Mucosa of rectum (tissue), 2 donors: ENCODE measurements around the gene DGKH.
"Not testable (repeated sequence)": the region's sequence is repeated elsewhere in the genome, so short reads cannot be mapped to it uniquely, and the experiment has no call there.

ENCODE experiments used
- H3K27ac ChIP-seq, 2 donors: one replicate each; pipeline ENCODE4 v1.7.0; 2013; ENCODE audit warnings: inconsistent platforms in 2 of 2, low read depth in 2 of 2, low read length in 2 of 2
- H3K27me3 ChIP-seq, 2 donors: one replicate each; pipeline ENCODE4 v1.7.0; 2013; ENCODE audit warnings: low read length in 2 of 2; ENCODE audit not compliant: control insufficient read depth in 2 of 2, insufficient read depth in 2 of 2
- H3K36me3 ChIP-seq, 2 donors: one replicate each; pipeline ENCODE4 v1.7.0; 2013; ENCODE audit warnings: low read length in 2 of 2; ENCODE audit not compliant: control insufficient read depth in 2 of 2, insufficient read depth in 2 of 2
- H3K4me1 ChIP-seq, 2 donors: one replicate each; pipeline ENCODE4 v1.7.0; 2013; ENCODE audit warnings: low read length in 2 of 2, mild to moderate bottlenecking in 1 of 2; ENCODE audit not compliant: control insufficient read depth in 2 of 2, insufficient read depth in 2 of 2
- H3K4me3 ChIP-seq, 2 donors: one replicate each; pipeline ENCODE4 v1.7.0; 2013; ENCODE audit warnings: low read length in 2 of 2
- H3K9ac ChIP-seq, 2 donors: one replicate each; pipeline ENCODE4 v1.7.0; 2013; ENCODE audit warnings: low read length in 2 of 2, low read depth in 1 of 2, mild to moderate bottlenecking in 1 of 2
- H3K9me3 ChIP-seq, 2 donors: one replicate each; pipeline ENCODE4 v1.7.0; 2013; ENCODE audit warnings: low read length in 2 of 2; ENCODE audit not compliant: control insufficient read depth in 2 of 2
- donor health status: healthy.
- donor health status: Normal muscosa, but diverticular disease.

DGKH gene

DNA sequence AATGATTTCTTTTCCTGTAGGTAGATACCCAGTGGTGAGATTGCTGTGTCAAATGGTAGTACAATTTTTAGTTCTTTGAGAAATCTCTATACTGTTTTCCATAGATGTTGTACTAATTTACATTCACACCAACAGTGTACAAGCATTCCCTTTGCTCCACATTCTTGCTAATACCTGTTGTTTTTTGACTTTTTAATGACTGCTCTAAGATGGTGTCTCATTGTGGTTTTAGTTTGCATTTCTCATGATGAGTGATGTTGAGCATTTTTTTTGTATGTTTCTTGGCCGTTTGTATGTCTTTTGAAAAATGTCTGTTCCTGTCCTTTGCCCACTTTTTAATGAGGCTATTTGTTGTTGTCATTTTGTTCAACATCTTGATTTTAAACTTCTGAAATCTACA, 103.3 kb downstream of the DGKH start:
- Histone ChIP-seq H3K4me3 (no peak overlapping the region), H3K4me1 (no peaks in the 10 kb centered on the region), H3K9me3 (no peaks in the 10 kb centered on the region), H3K36me3 (peaks cover 7 to 9% of the 10 kb centered on the region in 2 donors), H3K27me3 (no peaks in the 10 kb centered on the region), H3K27ac (no peak overlapping the region), H3K9ac (no peak overlapping the region)

DNA sequence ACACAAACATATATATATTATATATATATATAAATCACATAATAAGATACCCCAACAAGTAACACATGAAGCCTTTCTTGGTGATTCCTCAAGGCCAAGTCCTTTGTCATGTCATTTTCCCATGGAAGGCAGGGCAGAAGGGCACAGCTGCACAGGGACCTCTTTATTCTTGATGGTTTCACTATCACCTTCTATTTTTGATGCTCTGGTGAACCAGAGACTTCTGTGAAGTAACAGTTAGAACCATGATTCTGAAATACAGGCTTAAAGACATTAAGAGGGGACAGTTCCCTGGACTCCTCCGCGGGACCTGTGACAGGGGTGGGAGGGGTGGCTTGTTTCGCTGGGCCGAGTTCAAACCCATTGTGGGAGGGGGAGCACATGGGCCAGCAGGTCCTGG, 104.0 kb downstream of the DGKH start:
- Histone ChIP-seq H3K9me3 (no peaks in the 10 kb centered on the region), H3K9ac (no peak overlapping the region), H3K27me3 (no peaks in the 10 kb centered on the region), H3K4me3 (no peak overlapping the region), H3K36me3 (peaks cover 7 to 12% of the 10 kb centered on the region in 2 donors), H3K27ac (no peak overlapping the region), H3K4me1 (no peaks in the 10 kb centered on the region)

DNA sequence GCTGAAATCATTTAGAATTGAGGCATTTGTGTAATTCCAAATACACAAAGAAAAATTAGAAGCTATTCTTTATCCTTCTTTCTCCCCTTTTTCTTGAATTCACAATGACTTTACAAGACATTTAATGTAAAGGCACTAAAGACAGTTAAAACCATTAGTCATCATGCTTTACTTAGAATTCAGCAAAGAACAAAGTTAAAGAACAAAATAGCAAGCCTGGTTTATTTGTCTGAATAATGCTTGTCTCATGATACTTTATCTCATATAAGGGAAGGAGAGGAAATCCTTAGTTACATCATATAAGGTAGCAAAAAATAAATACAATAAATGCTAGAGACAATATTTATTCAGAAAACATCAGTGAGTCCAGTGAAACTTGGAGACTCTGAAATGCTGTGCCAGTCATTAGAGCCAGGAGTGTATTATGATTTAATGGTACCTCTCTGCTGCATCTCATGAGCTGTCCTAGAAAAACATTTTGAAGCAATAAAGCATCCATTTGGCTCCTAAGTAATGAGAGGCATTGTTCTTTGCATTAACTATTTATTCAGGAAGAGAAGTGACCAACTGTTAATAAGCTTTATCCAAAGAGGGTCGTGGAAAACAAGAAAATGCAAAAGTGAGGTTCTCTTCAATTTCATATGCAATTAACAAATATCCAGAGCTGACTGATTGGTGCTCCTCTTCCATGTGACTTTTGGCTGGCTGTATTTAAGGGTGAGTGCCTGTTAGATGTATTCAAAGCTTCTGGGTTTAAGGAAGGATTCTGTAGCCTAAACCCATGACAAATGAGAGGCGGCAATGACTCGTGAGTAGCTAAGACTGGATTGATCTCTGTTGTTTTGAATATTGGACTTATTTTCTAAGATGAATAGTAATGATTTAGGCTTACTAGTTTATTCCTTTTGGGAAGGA, 105.0 kb downstream of the DGKH start:
- Histone ChIP-seq H3K27ac (no peak overlapping the region), H3K9me3 (no peaks in the 10 kb centered on the region), H3K4me3 (no peak overlapping the region), H3K27me3 (no peaks in the 10 kb centered on the region), H3K4me1 (no peaks in the 10 kb centered on the region), H3K9ac (no peak overlapping the region), H3K36me3 (peaks cover 10 to 12% of the 10 kb centered on the region in 2 donors)

DNA sequence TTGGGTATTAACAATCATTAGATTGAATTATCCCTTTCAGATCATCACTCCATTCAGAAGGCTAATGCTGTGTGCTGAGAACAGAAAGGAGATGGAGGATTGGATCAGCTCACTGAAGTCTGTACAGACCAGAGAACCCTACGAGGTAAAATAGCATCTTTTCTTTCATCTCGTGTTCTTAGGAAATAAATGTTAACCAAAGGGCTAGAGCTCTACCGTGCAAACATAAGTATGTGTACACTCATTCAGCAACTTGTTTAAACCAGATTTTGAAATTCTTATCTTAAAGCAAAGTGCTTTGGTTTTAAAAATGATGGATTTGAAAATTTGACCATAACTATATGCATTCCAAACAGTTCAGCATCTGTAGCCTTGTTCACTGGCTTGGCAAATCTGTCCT, 106.8 kb downstream of the DGKH start:
- no peaks in the 10 kb centered on the region for H3K27me3 ChIP-seq
- H3K4me3 ChIP-seq = no peak overlapping the region
- no peaks in the 10 kb centered on the region for H3K4me1 ChIP-seq
- no peak overlapping the region for H3K27ac ChIP-seq
- H3K9ac ChIP-seq = no peak overlapping the region
- H3K9me3 ChIP-seq = no peaks in the 10 kb centered on the region
- H3K36me3 ChIP-seq = peaks cover 21% of the 10 kb centered on the region in 2 donors

GRCh38 chr13:42163338-42163737, 114.9 kb downstream of the DGKH start:
- H3K9ac ChIP-seq, H3K27ac ChIP-seq, H3K27me3 ChIP-seq, H3K9me3 ChIP-seq, H3K4me3 ChIP-seq, H3K4me1 ChIP-seq: not testable (repeated sequence)
- peaks cover 27 to 29% of the 10 kb centered on the region in 2 donors for H3K36me3 ChIP-seq

- H3K27ac ChIP-seq, H3K9ac ChIP-seq, H3K4me1 ChIP-seq, H3K9me3 ChIP-seq, H3K27me3 ChIP-seq, H3K4me3 ChIP-seq: not testable (repeated sequence)
- H3K36me3 ChIP-seq = peaks cover 27 to 30% of the 10 kb centered on the region in 2 donors
Observed at GRCh38 chr13:42163910-42164309, 115.5 kb downstream of the DGKH start.

GRCh38 chr13:42164557-42165125, 116.2 kb downstream of the DGKH start:
- Histone ChIP-seq H3K36me3 (peaks cover 25 to 35% of the 10 kb centered on the region in 2 donors), H3K9me3 (no peaks in the 10 kb centered on the region), H3K27me3 (no peaks in the 10 kb centered on the region), H3K27ac (no peak overlapping the region), H3K4me3 (no peak overlapping the region), H3K4me1 (no peaks in the 10 kb centered on the region), H3K9ac (no peak overlapping the region)

DNA sequence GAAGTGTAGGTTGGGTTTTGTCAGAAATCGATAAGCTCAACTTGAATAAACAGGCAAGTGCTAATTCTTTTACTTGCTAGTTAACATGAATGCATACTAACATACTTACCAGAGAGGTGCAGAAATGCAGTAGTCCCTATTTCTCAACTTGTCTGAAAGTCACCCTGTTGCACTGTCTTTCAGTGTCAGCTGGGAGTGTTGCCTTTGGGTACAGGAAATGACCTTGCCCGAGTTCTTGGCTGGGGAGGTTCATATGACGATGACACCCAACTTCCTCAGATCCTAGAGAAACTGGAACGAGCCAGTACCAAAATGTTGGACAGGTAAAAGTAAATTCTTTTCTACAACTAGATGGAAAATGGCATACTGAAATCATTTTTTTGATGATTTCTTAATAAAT, 120.0 kb downstream of the DGKH start:
- H3K9me3 ChIP-seq = no peaks in the 10 kb centered on the region
- no peak overlapping the region for H3K4me3 ChIP-seq
- no peak overlapping the region for H3K9ac ChIP-seq
- H3K27me3 ChIP-seq = no peaks in the 10 kb centered on the region
- peaks cover 19 to 25% of the 10 kb centered on the region in 2 donors for H3K36me3 ChIP-seq
- no peaks in the 10 kb centered on the region for H3K4me1 ChIP-seq
- H3K27ac ChIP-seq = no peak overlapping the region

- Histone ChIP-seq H3K9me3 (no peaks in the 10 kb centered on the region), H3K9ac (no peak overlapping the region), H3K4me3 (no peak overlapping the region), H3K27ac (no peak overlapping the region), H3K27me3 (no peaks in the 10 kb centered on the region), H3K36me3 (peaks cover 22 to 33% of the 10 kb centered on the region in 2 donors), H3K4me1 (no peaks in the 10 kb centered on the region)
Observed at GRCh38 chr13:42170029-42170428, 121.6 kb downstream of the DGKH start.

DNA sequence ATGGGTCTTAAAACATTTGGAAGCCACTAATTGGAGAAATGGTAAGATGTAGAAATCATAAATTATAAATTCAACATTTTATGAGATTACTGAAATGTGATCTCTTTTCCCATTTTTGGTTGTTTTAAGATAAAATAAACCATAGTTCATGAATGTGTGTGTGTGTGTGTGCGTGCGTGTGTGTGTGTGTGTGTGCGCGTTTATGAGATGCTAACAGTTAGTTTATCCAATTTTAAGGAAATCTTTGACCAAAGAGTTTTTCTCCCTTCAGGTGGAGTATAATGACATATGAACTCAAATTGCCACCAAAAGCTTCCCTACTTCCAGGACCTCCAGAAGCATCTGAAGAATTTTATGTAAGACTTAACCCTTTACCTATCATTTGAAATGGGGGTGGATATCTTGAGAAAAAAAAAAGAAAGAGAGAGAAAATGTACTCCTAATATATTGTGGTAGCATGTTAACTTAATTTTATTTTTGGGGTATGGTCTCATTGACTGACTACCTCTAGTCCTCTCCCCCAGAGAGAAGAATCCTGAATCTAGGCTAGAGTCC, 125.4 kb downstream of the DGKH start:
- no peak overlapping the region for H3K27ac ChIP-seq
- H3K27me3 ChIP-seq = no peaks in the 10 kb centered on the region
- no peaks in the 10 kb centered on the region for H3K9me3 ChIP-seq
- H3K9ac ChIP-seq = no peak overlapping the region
- H3K4me3 ChIP-seq = no peak overlapping the region
- H3K36me3 ChIP-seq = peaks cover 7 to 30% of the 10 kb centered on the region in 2 donors
- H3K4me1 ChIP-seq = no peaks in the 10 kb centered on the region
